H1 (cell line): Measurements from ENCODE around the gene ZPBP2.

Experiments used
- ATF2 ChIP-seq: IDR thresholded peaks from 2 replicates; pipeline ENCODE4 v1.6.1; 2012; ENCODE audit warnings: low read length, inconsistent platforms
- CHD7 ChIP-seq: fragments of 300-600 bp; sonication (generic); IDR thresholded peaks from 2 replicates; pipeline ENCODE4 v1.7.1; 2012; ENCODE audit warnings: low read length, moderate library complexity, mild to moderate bottlenecking, inconsistent platforms; ENCODE audit not compliant: insufficient replicate concordance
- CTCF ChIP-seq, 3 experiments: IDR thresholded peaks; 1 replicate in 2 of 3; 2 replicates in 1 of 3; pipeline versions ENCODE4 v1.5.1 to v1.6.1; 2011; ENCODE audit warnings: low read length in 3 of 3, mild to moderate bottlenecking in 3 of 3, inconsistent platforms in 2 of 3, low read depth in 1 of 3, moderate library complexity in 1 of 3; ENCODE audit not compliant: insufficient read depth in 1 of 3; ENCODE audit errors: control extremely low read depth in 1 of 3
- EZH2 ChIP-seq: fragments of 200-600 bp; sonication (generic); IDR thresholded peaks from 2 replicates; pipeline ENCODE4 v1.7.1; 2012; ENCODE audit warnings: low read depth, mild to moderate bottlenecking, moderate library complexity, low read length, inconsistent platforms; ENCODE audit not compliant: severe bottlenecking
- HDAC2 ChIP-seq, 2 experiments: fragments of 300-600 bp in 1 of 2; sonication (generic) in 1 of 2; IDR thresholded peaks; 2 replicates each; pipeline ENCODE4 v1.6.1; 2011 to 2012; ENCODE audit warnings: low read depth in 2 of 2, low read length in 2 of 2, mild to moderate bottlenecking in 2 of 2, moderate library complexity in 2 of 2, borderline replicate concordance in 1 of 2, inconsistent platforms in 1 of 2
- JUND ChIP-seq: IDR thresholded peaks from 2 replicates; pipeline ENCODE4 v1.6.1; 2011; ENCODE audit warnings: mild to moderate bottlenecking, improper control_type of control experiment, low read length
- MAFK ChIP-seq: IDR thresholded peaks from 2 replicates; pipeline ENCODE4 v1.6.1; 2012; ENCODE audit warnings: low read depth, mild to moderate bottlenecking, improper control_type of control experiment, low read length
- POLR2A ChIP-seq, 2 experiments: IDR thresholded peaks; 1 replicate in 1 of 2; 2 replicates in 1 of 2; pipeline ENCODE4 v1.6.1; 2011; ENCODE audit warnings: low read depth in 2 of 2, low read length in 2 of 2, mild to moderate bottlenecking in 2 of 2; ENCODE audit errors: control extremely low read depth in 1 of 2
- POLR2AphosphoS5 ChIP-seq: IDR thresholded peaks from 2 replicates; pipeline ENCODE4 v1.6.1; 2011; ENCODE audit warnings: low read depth, low read length
- RBBP5 ChIP-seq: IDR thresholded peaks from 2 replicates; pipeline ENCODE4 v1.7.1; 2012; ENCODE audit warnings: low read depth, mild to moderate bottlenecking, inconsistent platforms, low read length, moderate library complexity, borderline replicate concordance
- TEAD4 ChIP-seq: IDR thresholded peaks from 2 replicates; pipeline ENCODE4 v1.6.1; 2012; ENCODE audit warnings: low read depth, low read length, inconsistent platforms, mixed read lengths
- YY1 ChIP-seq: IDR thresholded peaks from 2 replicates; pipeline ENCODE4 v1.6.1; 2011; ENCODE audit warnings: low read depth, mild to moderate bottlenecking, low read length
- ZNF274 ChIP-seq: IDR thresholded peaks from 2 replicates; pipeline ENCODE4 v1.7.0; 2012; ENCODE audit warnings: low read length, borderline replicate concordance; ENCODE audit errors: extremely low read depth

- TF ChIP-seq POLR2AphosphoS5 (no peak), CTCF (IDR thresholded peaks at IDR 0.05; ENCODE audit: control extremely low read depth in 1 of 3, insufficient read depth in 1 of 3, low read depth in 1 of 3, low read length in 3 of 3) (no peak), EZH2 (no peak), POLR2A (IDR thresholded peaks at IDR 0.05; ENCODE audit: control extremely low read depth in 1 of 2, low read depth in 2 of 2, low read length in 2 of 2) (no peak), JUND (no peak), MAFK (no peak), ATF2 (no peak), TEAD4 (no peak), ZNF274 (no peak), HDAC2 (IDR thresholded peaks at IDR 0.05; ENCODE audit: borderline replicate concordance in 1 of 2, low read depth in 2 of 2, low read length in 2 of 2) (no peak), YY1 (no peak), CHD7 (no peak), RBBP5 (no peak)
Measured at GRCh38 chr17:39818358-39819000, 49.5 kb upstream of the ZPBP2 start.
